ENCODE results near the gene AUTS2.

DNA sequence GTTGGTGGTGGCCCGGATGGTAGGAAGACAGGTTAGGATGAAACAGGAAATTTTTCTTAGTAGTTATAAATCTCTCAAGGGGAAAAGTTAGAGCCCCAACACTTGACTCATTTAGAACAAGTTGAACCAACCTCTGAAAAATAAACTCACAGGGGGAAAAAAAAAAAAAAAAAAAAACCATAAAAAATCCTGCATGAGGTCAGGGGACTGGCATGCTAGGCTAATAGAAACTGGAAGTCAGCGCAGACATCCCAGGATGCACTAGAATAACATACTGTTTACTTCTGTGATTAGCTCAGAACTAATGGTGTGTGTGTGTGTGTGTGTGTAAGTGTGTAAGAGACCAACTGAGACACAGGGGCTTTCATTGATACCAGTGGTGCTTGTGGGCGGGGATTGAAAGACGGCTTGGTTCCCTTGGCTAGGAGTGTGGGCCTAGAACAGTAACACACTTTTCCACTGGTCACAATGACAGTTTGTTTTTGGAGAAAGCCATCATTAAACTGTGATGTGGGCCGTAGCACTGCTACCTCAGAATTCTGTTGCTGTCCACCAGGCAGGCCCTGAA lies 1042.1 kb downstream of the AUTS2 start:
- TF ChIP-seq, protein P1, sequence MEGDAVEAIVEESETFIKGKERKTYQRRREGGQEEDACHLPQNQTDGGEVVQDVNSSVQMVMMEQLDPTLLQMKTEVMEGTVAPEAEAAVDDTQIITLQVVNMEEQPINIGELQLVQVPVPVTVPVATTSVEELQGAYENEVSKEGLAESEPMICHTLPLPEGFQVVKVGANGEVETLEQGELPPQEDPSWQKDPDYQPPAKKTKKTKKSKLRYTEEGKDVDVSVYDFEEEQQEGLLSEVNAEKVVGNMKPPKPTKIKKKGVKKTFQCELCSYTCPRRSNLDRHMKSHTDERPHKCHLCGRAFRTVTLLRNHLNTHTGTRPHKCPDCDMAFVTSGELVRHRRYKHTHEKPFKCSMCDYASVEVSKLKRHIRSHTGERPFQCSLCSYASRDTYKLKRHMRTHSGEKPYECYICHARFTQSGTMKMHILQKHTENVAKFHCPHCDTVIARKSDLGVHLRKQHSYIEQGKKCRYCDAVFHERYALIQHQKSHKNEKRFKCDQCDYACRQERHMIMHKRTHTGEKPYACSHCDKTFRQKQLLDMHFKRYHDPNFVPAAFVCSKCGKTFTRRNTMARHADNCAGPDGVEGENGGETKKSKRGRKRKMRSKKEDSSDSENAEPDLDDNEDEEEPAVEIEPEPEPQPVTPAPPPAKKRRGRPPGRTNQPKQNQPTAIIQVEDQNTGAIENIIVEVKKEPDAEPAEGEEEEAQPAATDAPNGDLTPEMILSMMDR (conservative IDR thresholded peaks at IDR 0.05; ENCODE audit: low read depth in 2 of 2), result no peak
- TF ChIP-seq POLR2AphosphoS5 (IDR thresholded peaks at IDR 0.05; ENCODE audit: low read depth), result no peak
- TF ChIP-seq EZH2 (IDR thresholded peaks at IDR 0.05; ENCODE audit: low read depth, unreplicated experiment), result no peak
- no peak for TF ChIP-seq STAT1 (IDR thresholded peaks at IDR 0.05; ENCODE audit: unreplicated experiment)
- TF ChIP-seq, protein P2, sequence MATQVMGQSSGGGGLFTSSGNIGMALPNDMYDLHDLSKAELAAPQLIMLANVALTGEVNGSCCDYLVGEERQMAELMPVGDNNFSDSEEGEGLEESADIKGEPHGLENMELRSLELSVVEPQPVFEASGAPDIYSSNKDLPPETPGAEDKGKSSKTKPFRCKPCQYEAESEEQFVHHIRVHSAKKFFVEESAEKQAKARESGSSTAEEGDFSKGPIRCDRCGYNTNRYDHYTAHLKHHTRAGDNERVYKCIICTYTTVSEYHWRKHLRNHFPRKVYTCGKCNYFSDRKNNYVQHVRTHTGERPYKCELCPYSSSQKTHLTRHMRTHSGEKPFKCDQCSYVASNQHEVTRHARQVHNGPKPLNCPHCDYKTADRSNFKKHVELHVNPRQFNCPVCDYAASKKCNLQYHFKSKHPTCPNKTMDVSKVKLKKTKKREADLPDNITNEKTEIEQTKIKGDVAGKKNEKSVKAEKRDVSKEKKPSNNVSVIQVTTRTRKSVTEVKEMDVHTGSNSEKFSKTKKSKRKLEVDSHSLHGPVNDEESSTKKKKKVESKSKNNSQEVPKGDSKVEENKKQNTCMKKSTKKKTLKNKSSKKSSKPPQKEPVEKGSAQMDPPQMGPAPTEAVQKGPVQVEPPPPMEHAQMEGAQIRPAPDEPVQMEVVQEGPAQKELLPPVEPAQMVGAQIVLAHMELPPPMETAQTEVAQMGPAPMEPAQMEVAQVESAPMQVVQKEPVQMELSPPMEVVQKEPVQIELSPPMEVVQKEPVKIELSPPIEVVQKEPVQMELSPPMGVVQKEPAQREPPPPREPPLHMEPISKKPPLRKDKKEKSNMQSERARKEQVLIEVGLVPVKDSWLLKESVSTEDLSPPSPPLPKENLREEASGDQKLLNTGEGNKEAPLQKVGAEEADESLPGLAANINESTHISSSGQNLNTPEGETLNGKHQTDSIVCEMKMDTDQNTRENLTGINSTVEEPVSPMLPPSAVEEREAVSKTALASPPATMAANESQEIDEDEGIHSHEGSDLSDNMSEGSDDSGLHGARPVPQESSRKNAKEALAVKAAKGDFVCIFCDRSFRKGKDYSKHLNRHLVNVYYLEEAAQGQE (IDR thresholded peaks at IDR 0.05; ENCODE audit: unreplicated experiment), result no peak
- no peak for TF ChIP-seq JUNB (IDR thresholded peaks at IDR 0.05; ENCODE audit: unreplicated experiment)
- TF ChIP-seq NANOG (IDR thresholded peaks at IDR 0.05; ENCODE audit: borderline replicate concordance), result no peak
- TF ChIP-seq CREB1 (CRISPR knock-in tag; IDR thresholded peaks at IDR 0.05; ENCODE audit: low read depth), result no peak
- TF ChIP-seq, protein P3, sequence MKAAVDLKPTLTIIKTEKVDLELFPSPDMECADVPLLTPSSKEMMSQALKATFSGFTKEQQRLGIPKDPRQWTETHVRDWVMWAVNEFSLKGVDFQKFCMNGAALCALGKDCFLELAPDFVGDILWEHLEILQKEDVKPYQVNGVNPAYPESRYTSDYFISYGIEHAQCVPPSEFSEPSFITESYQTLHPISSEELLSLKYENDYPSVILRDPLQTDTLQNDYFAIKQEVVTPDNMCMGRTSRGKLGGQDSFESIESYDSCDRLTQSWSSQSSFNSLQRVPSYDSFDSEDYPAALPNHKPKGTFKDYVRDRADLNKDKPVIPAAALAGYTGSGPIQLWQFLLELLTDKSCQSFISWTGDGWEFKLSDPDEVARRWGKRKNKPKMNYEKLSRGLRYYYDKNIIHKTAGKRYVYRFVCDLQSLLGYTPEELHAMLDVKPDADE (IDR thresholded peaks at IDR 0.05), result no peak
- TF ChIP-seq EZH2phosphoT487 (IDR thresholded peaks at IDR 0.05; ENCODE audit: unreplicated experiment), result no peak

All from GM23338 (cell line).